Activated CD4-positive, alpha-beta T cell treated with anti-CD3 and anti-CD28 coated beads for 24 hours (primary cell): Measurements from ENCODE around the gene FGB.

Source experiments
- DNase-seq, 2 donors: peaks; one replicate each; pipeline ENCODE4 v3.0.0-alpha.2; 2020; ENCODE audit warnings: low read depth in 2 of 2

The FGB gene

DNA sequence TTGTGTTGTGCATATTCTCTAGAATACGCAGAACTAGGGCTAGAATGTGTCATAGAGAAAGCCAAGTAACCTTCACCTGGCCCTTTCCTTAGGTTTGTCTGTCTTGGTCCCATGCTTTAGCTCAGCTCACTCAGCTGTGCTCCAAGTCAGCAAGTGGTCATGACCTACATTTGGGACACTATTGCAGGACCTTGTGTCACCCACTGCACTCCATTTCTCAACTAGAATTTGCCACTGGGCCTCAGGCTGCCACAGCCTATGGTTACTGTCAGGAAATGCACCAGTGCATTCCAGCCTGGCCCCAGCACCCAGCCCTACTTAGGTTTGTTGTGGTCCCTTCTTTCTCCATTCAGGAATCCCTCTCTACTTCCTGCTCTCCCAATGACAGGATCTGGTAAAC, 57.3 kb downstream of the FGB start:
- DNase-seq = no peak
